IMR-90 (cell line): ENCODE data around the gene AMACR. TPM values are rescaled to one million over a fixed set of nuclear protein-coding genes. Genes with fewer than 3 reads are reported as not detected.
A peak's percentile ranks its signal among the peaks of the same experiment; 100 is the strongest.

Source experiments
- ATAC-seq: fragments of 200-7000 bp; cut with Tn5 transposase; 2 replicates; pipeline ENCODE4 v1.9.1; 2020; ENCODE audit warnings: low read depth, mild to moderate bottlenecking, moderate library complexity
- BruUV-seq: library from RNA; stranded (reverse); fragments of 400-500 nt; replicated peaks from 2 replicates; lab custom pipeline; 2021; lab: Mats Ljungman, UMichigan
- CTCF ChIA-PET: fragments of 300-600 bp; formaldehyde crosslinking; extraction: SDS; loops from one replicate; lab custom pipeline; 2021; ENCODE audit warnings: antibody characterized with exemption; lab: Yijun Ruan, JAX
- POLR2A ChIA-PET: fragments of 300-600 bp; sonication (Branson Sonifier 250); formaldehyde crosslinking; loops from one replicate; lab custom pipeline; 2022; ENCODE audit warnings: antibody characterized with exemption; ENCODE audit not compliant: unreplicated experiment; lab: Charles Lee
- DNase-seq: peaks from one replicate; pipeline ENCODE4 v3.0.0; 2013
- H2AFZ ChIP-seq: replicated peaks from 2 replicates; pipeline ENCODE3; 2013; ENCODE audit warnings: low read length, mild to moderate bottlenecking; ENCODE audit not compliant: poor library complexity
- H2AK5ac ChIP-seq: 2 replicates; pipeline ENCODE4 v1.6.1; 2013; ENCODE audit warnings: low read depth, low read length, inconsistent platforms
- H2AK9ac ChIP-seq: replicated peaks from 2 replicates; pipeline ENCODE3; 2013; ENCODE audit warnings: mild to moderate bottlenecking, low read depth, low read length, moderate library complexity; ENCODE audit not compliant: poor library complexity
- H2BK120ac ChIP-seq: 2 replicates; pipeline ENCODE4 v1.6.1; 2013; ENCODE audit warnings: low read depth, low read length, inconsistent platforms
- H2BK15ac ChIP-seq: 3 replicates; pipeline ENCODE4 v1.6.1; 2013; ENCODE audit warnings: low read depth, low read length, inconsistent platforms
- H2BK20ac ChIP-seq: 2 replicates; pipeline ENCODE4 v1.6.1; 2013; ENCODE audit warnings: low read depth, mild to moderate bottlenecking, inconsistent platforms, low read length, moderate library complexity
- H2BK5ac ChIP-seq: 2 replicates; pipeline ENCODE4 v1.6.1; 2013; ENCODE audit warnings: mild to moderate bottlenecking, low read depth, low read length, inconsistent platforms; ENCODE audit not compliant: poor library complexity, severe bottlenecking
- H3K14ac ChIP-seq: replicated peaks from 2 replicates; pipeline ENCODE4 v1.6.1; 2013; ENCODE audit warnings: low read depth, low read length, inconsistent platforms
- H3K18ac ChIP-seq: 2 replicates; pipeline ENCODE4 v1.6.1; 2013; ENCODE audit warnings: low read depth, low read length, control low read depth
- H3K23ac ChIP-seq: 2 replicates; pipeline ENCODE4 v1.6.1; 2013; ENCODE audit warnings: low read depth, low read length, inconsistent platforms
- H3K27ac ChIP-seq: 2 replicates; pipeline ENCODE4 v1.5.1; 2013; ENCODE audit warnings: mild to moderate bottlenecking, control low read depth, low read length; ENCODE audit not compliant: insufficient read depth
- H3K27me3 ChIP-seq: 2 replicates; pipeline ENCODE4 v1.6.1; 2013; ENCODE audit warnings: low read length; ENCODE audit not compliant: control insufficient read depth, insufficient read depth
- H3K36me3 ChIP-seq: 2 replicates; pipeline ENCODE4 v1.6.1; 2013; ENCODE audit warnings: low read length, mixed read lengths; ENCODE audit not compliant: control insufficient read depth, insufficient read depth
- H3K4ac ChIP-seq: 2 replicates; pipeline ENCODE4 v1.6.1; 2013; ENCODE audit warnings: low read depth, low read length, inconsistent platforms
- H3K4me1 ChIP-seq: 2 replicates; pipeline ENCODE4 v1.6.1; 2013; ENCODE audit warnings: low read length, mixed read lengths; ENCODE audit not compliant: control insufficient read depth, insufficient read depth
- H3K4me2 ChIP-seq: 2 replicates; pipeline ENCODE4 v1.6.1; 2013; ENCODE audit warnings: low read depth, mild to moderate bottlenecking, control low read depth, low read length, moderate library complexity
- H3K4me3 ChIP-seq: 2 replicates; pipeline ENCODE4 v1.5.1; 2013; ENCODE audit warnings: low read depth, mild to moderate bottlenecking, control low read depth, low read length, moderate library complexity; ENCODE audit not compliant: insufficient read depth
- H3K56ac ChIP-seq: 2 replicates; pipeline ENCODE4 v1.6.1; 2013; ENCODE audit warnings: low read length, inconsistent platforms; ENCODE audit not compliant: insufficient read depth; ENCODE audit errors: extremely low read depth
- H3K79me1 ChIP-seq, 2 experiments: 2 replicates each; pipeline ENCODE4 v1.6.1; 2013; ENCODE audit warnings: low read length in 2 of 2, inconsistent platforms in 1 of 2, low read depth in 1 of 2
- H3K9ac ChIP-seq: 2 replicates; pipeline ENCODE4 v1.6.1; 2013; ENCODE audit warnings: low read depth, low read length, control low read depth
- H3K9me1 ChIP-seq: 2 replicates; pipeline ENCODE4 v1.6.1; 2013; ENCODE audit warnings: low read length, inconsistent platforms; ENCODE audit not compliant: insufficient read depth
- H3K9me3 ChIP-seq: 2 replicates; pipeline ENCODE4 v1.6.1; 2013; ENCODE audit warnings: low read length; ENCODE audit not compliant: control insufficient read depth, insufficient read depth
- H4K20me1 ChIP-seq: 2 replicates; pipeline ENCODE4 v1.6.1; 2013; ENCODE audit warnings: low read length, inconsistent platforms; ENCODE audit not compliant: insufficient read depth
- H4K5ac ChIP-seq: 2 replicates; pipeline ENCODE4 v1.6.1; 2013; ENCODE audit warnings: mild to moderate bottlenecking, low read depth, low read length, control low read depth
- H4K8ac ChIP-seq, 2 experiments: 2 replicates each; pipeline ENCODE4 v1.6.1; 2013; ENCODE audit warnings: low read depth in 2 of 2, low read length in 2 of 2, control low read depth in 1 of 2, inconsistent platforms in 1 of 2
- H4K91ac ChIP-seq: 2 replicates; pipeline ENCODE4 v1.6.1; 2013; ENCODE audit warnings: low read depth, low read length, inconsistent platforms; ENCODE audit not compliant: insufficient read depth
- BHLHE40 ChIP-seq: fragments of 150-350 bp; IDR thresholded peaks from 2 replicates; pipeline ENCODE4 v1.6.1; 2016; ENCODE audit warnings: mild to moderate bottlenecking, low read depth, low read length
- CEBPB ChIP-seq: IDR thresholded peaks from 2 replicates; pipeline ENCODE4 v1.6.1; 2012; ENCODE audit warnings: low read depth, low read length, improper control_type of control experiment
- CHD1 ChIP-seq: IDR thresholded peaks from 2 replicates; pipeline ENCODE4 v1.6.1; 2012; ENCODE audit warnings: low read depth, low read length, improper control_type of control experiment
- FOS ChIP-seq: fragments of 150-350 bp; IDR thresholded peaks from 2 replicates; pipeline ENCODE4 v1.6.1; 2016; ENCODE audit warnings: low read depth, low read length
- MAFK ChIP-seq: IDR thresholded peaks from 2 replicates; pipeline ENCODE4 v1.6.1; 2012; ENCODE audit warnings: low read depth, low read length, improper control_type of control experiment
- MAZ ChIP-seq: IDR thresholded peaks from 2 replicates; pipeline ENCODE4 v1.6.1; 2012; ENCODE audit warnings: low read depth, mild to moderate bottlenecking, low read length, improper control_type of control experiment, moderate library complexity, borderline replicate concordance
- MXI1 ChIP-seq: IDR thresholded peaks from 2 replicates; pipeline ENCODE4 v1.6.1; 2012; ENCODE audit warnings: low read depth, mild to moderate bottlenecking, low read length, moderate library complexity, borderline replicate concordance
- NFE2L2 ChIP-seq: fragments of 150-350 bp; IDR thresholded peaks from 2 replicates; pipeline ENCODE4 v1.6.1; 2016; ENCODE audit warnings: low read depth, mild to moderate bottlenecking, low read length
- POLR2A ChIP-seq: IDR thresholded peaks from 2 replicates; pipeline ENCODE4 v1.6.1; 2012; ENCODE audit warnings: mild to moderate bottlenecking, low read depth, low read length
- RAD21 ChIP-seq: IDR thresholded peaks from 2 replicates; pipeline ENCODE4 v1.6.1; 2012; ENCODE audit warnings: low read length, improper control_type of control experiment
- RCOR1 ChIP-seq: IDR thresholded peaks from 2 replicates; pipeline ENCODE4 v1.6.1; 2012; ENCODE audit warnings: mild to moderate bottlenecking, low read length, improper control_type of control experiment; ENCODE audit not compliant: insufficient replicate concordance
- RFX5 ChIP-seq: IDR thresholded peaks from 2 replicates; pipeline ENCODE4 v1.8.0; 2012; ENCODE audit warnings: low read depth, mild to moderate bottlenecking, low read length, moderate library complexity
- SMC3 ChIP-seq: fragments of 150-350 bp; IDR thresholded peaks from 2 replicates; pipeline ENCODE4 v1.6.1; 2016; ENCODE audit warnings: low read depth, mild to moderate bottlenecking, antibody characterized with exemption, low read length, moderate library complexity
- WGBS, 2 experiments: methylation state at CpG; one replicate each; pipeline versions ENCODE4 v1.1.5 to v1.1.7; 2013; ENCODE audit warnings: missing lambda C conversion rate in 2 of 2; ENCODE audit not compliant: insufficient read length in 1 of 2; ENCODE audit errors: extremely low coverage in 2 of 2; 5-methylcytosine and 5-hydroxymethylcytosine counted together
- dilution Hi-C: fragments of 300-500 bp; cut with HindIII; formaldehyde crosslinking; loops from one replicate; pipeline ENCODE4 v1.14.3; 2018; ENCODE audit warnings: low sequenced_read_pairs; ENCODE audit not compliant: unreplicated experiment
- in situ Hi-C: fragments of 300-500 bp; cut with MboI; formaldehyde crosslinking; loops from 3 replicates; pipeline ENCODE4 v1.14.3; 2019; ENCODE audit warnings: low sequenced_read_pairs, inconsistent platforms, mixed read lengths
- intact Hi-C: fragments of 100-400 bp; cut with micrococcal nuclease; formaldehyde crosslinking; loops from 2 replicates; pipeline ENCODE4 v1.10.0; 2022
- polyA plus RNA-seq, 3 experiments: library from polyadenylated mRNA; depleted of rRNA; stranded (reverse); fragments of >200 nt; gene quantifications; 2 replicates each; pipeline ENCODE4 v1.2.3, GENCODE V29; 2012; ENCODE audit warnings: low replicate concordance in 1 of 3
- total RNA-seq: library from RNA; depleted of rRNA; stranded (reverse); fragments of >200 nt; gene quantifications from 2 replicates; pipeline ENCODE4 v1.2.3, GENCODE V29; 2012
- TF ChIP-seq, protein P1 (sequence below): conservative IDR thresholded peaks from 2 replicates; pipeline ENCODE4 v1.5.1; 2012; ENCODE audit warnings: mild to moderate bottlenecking, low read depth, low read length, improper control_type of control experiment
- TF ChIP-seq, protein P2 (sequence below): fragments of 150-350 bp; IDR thresholded peaks from 2 replicates; pipeline ENCODE4 v1.6.1; 2017; ENCODE audit warnings: mild to moderate bottlenecking, antibody characterized with exemption, low read length, low read depth
- TF ChIP-seq, protein P3 (sequence below): fragments of 150-350 bp; IDR thresholded peaks from 2 replicates; pipeline ENCODE4 v1.6.1; 2016; ENCODE audit warnings: low read depth, mild to moderate bottlenecking, low read length, moderate library complexity, borderline replicate concordance

Gene AMACR
- total and polyA plus RNA-seq, 2 of the 4 experiments (the other 2 are of a cell fraction): 8.2 to 12.9 TPM

DNA sequence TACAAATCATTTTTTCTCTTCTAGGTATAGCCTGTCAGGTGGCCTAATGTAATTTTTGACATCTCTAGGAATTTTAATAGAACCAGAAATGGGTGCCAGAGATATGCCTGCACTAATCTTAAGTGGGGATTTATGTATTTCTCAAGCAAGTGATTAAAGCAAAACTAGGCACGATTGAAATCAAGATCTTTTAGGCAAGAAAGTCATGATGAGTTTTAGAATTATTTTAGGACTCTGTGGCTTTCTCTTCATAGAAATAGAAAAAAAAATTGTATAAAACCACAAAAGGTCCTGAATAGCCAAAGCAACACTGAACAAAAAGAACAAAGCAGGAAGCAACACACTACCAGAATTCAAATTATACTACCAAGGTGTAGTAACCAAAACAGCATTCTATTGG, 952 bp upstream of the AMACR start:
- Histone ChIP-seq H4K91ac (no peak overlapping the region), H3K14ac (no peak overlapping the region), H2AK9ac (no peak overlapping the region), H3K23ac (peak overlapping the region; percentile 71; the same call in 1 of the 2 replicates), H3K4ac (no peak overlapping the region), H3K27me3 (no peaks in the 10 kb centered on the region), H4K8ac (peak overlapping the region in 1 of 2 experiments; percentile 93; a peak in 3 of 4 replicates), H2AFZ (no peak overlapping the region), H2AK5ac (no peak overlapping the region), H3K79me1 (peaks cover 12 to 16% of the 10 kb centered on the region in 2 experiments; a peak in 3 of 4 replicates), H3K4me2 (peak overlapping the region; percentile 74; the same call in 1 of the 2 replicates), H3K36me3 (0 out of 2 replicates have a peak, but pooled peaks cover 1% of the 10 kb centered on the region), H3K9me3 (no peaks in the 10 kb centered on the region), H4K20me1 (no peaks in the 10 kb centered on the region), H2BK15ac (no peak overlapping the region), H3K9ac (peak overlapping the region; percentile 49; the same call in 1 of the 2 replicates), H3K27ac (peak overlapping the region; percentile 30; the same call in 1 of the 2 replicates), H2BK5ac (peak overlapping the region; percentile 93), H3K18ac (0 out of 2 replicates have a peak overlapping the region, but pooled peaks have one; percentile 27), H2BK120ac (no peak overlapping the region), H3K56ac (no peak overlapping the region; the same call in 1 of the 2 replicates), H3K9me1 (peaks cover 3% of the 10 kb centered on the region; the same call in 1 of the 2 replicates), H4K5ac (no peak overlapping the region), H3K4me3 (no peak overlapping the region), H2BK20ac (no peak overlapping the region), H3K4me1 (peaks cover 4% of the 10 kb centered on the region)
- CTCF ChIA-PET: interaction anchor here (0.6 to 1.5 kb wide), 2 partner anchors 19 to 1150 kb away, joined by 3 to 7 read pairs; no protein-coding TSS in a partner anchor
- POLR2A ChIA-PET: no interaction called here
- in situ Hi-C loops (no loop called here), intact Hi-C loops (no loop called here), dilution Hi-C loops (no loop called here)
- WGBS, 2 experiments: no CpG with 5 or more reads among the region's 1 CpG
- BruUV-seq: no TSS peak
- no peak for ATAC-seq
- DNase-seq: no peak
- TF ChIP-seq, protein P1, sequence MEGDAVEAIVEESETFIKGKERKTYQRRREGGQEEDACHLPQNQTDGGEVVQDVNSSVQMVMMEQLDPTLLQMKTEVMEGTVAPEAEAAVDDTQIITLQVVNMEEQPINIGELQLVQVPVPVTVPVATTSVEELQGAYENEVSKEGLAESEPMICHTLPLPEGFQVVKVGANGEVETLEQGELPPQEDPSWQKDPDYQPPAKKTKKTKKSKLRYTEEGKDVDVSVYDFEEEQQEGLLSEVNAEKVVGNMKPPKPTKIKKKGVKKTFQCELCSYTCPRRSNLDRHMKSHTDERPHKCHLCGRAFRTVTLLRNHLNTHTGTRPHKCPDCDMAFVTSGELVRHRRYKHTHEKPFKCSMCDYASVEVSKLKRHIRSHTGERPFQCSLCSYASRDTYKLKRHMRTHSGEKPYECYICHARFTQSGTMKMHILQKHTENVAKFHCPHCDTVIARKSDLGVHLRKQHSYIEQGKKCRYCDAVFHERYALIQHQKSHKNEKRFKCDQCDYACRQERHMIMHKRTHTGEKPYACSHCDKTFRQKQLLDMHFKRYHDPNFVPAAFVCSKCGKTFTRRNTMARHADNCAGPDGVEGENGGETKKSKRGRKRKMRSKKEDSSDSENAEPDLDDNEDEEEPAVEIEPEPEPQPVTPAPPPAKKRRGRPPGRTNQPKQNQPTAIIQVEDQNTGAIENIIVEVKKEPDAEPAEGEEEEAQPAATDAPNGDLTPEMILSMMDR: no peak
- no peak for TF ChIP-seq RAD21
- no peak for TF ChIP-seq FOS
- no peak for TF ChIP-seq MXI1
- TF ChIP-seq, protein P2, sequence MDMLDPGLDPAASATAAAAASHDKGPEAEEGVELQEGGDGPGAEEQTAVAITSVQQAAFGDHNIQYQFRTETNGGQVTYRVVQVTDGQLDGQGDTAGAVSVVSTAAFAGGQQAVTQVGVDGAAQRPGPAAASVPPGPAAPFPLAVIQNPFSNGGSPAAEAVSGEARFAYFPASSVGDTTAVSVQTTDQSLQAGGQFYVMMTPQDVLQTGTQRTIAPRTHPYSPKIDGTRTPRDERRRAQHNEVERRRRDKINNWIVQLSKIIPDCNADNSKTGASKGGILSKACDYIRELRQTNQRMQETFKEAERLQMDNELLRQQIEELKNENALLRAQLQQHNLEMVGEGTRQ: no peak
- TF ChIP-seq CHD1: no peak
- TF ChIP-seq POLR2A: no peak
- no peak for TF ChIP-seq RFX5
- no peak for TF ChIP-seq BHLHE40
- TF ChIP-seq MAFK: no peak
- no peak for TF ChIP-seq SMC3
- TF ChIP-seq MAZ: no peak
- TF ChIP-seq RCOR1: no peak
- TF ChIP-seq NFE2L2: no peak
- TF ChIP-seq, protein P3, sequence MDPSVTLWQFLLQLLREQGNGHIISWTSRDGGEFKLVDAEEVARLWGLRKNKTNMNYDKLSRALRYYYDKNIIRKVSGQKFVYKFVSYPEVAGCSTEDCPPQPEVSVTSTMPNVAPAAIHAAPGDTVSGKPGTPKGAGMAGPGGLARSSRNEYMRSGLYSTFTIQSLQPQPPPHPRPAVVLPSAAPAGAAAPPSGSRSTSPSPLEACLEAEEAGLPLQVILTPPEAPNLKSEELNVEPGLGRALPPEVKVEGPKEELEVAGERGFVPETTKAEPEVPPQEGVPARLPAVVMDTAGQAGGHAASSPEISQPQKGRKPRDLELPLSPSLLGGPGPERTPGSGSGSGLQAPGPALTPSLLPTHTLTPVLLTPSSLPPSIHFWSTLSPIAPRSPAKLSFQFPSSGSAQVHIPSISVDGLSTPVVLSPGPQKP: no peak
- no peak for TF ChIP-seq CEBPB
